OCI-LY7 (cell line): ENCODE measurements around the gene IPO9. TPM values are rescaled to one million over a fixed set of nuclear protein-coding genes. Genes with fewer than 3 reads are reported as not detected.

Experiments
- Bru-seq: library from RNA; stranded (reverse); fragments of 400-500 nt; gene quantifications from one replicate; lab custom pipeline; 2021; lab: Mats Ljungman, UMichigan
- BruChase-seq, 2 experiments: library from RNA; stranded (reverse); fragments of 400-500 nt; gene quantifications; one replicate each; lab custom pipeline; 2021; lab: Mats Ljungman, UMichigan
- BruUV-seq: library from RNA; stranded (reverse); fragments of 400-500 nt; replicated peaks from 2 replicates; lab custom pipeline; 2021; lab: Mats Ljungman, UMichigan
- CTCF ChIA-PET: fragments of 300-600 bp; sonication (Branson Sonifier 250); formaldehyde crosslinking; loops from one replicate; lab custom pipeline; 2022; ENCODE audit warnings: antibody characterized with exemption; ENCODE audit not compliant: unreplicated experiment; lab: Charles Lee
- POLR2A ChIA-PET: fragments of 300-600 bp; sonication (Branson Sonifier 250); formaldehyde crosslinking; loops from one replicate; lab custom pipeline; 2022; ENCODE audit warnings: antibody characterized with exemption; lab: Charles Lee
- DNase-seq: peaks from one replicate; pipeline ENCODE4 v3.0.0-alpha.2; 2015; ENCODE audit warnings: low spot score
- H2AFZ ChIP-seq: fragments of 200-600 bp; sonication (generic), shearing (Covaris generic); 2 replicates; pipeline ENCODE4 v1.6.1; 2014; ENCODE audit warnings: mild to moderate bottlenecking, antibody characterized with exemption, low read length, moderate library complexity
- H3K27ac ChIP-seq: fragments of 200-600 bp; sonication (generic); 2 replicates; pipeline ENCODE4 v1.5.1; 2014; ENCODE audit warnings: mixed run types, low read depth, mild to moderate bottlenecking, moderate library complexity, low read length, inconsistent platforms; ENCODE audit not compliant: poor library complexity, severe bottlenecking
- H3K36me3 ChIP-seq: fragments of 200-600 bp; sonication (generic); 2 replicates; pipeline ENCODE4 v1.6.1; 2014; ENCODE audit warnings: mild to moderate bottlenecking, antibody characterized with exemption, low read length, moderate library complexity, mixed read lengths; ENCODE audit not compliant: insufficient read depth
- H3K4me1 ChIP-seq: fragments of 200-600 bp; sonication (generic); 2 replicates; pipeline ENCODE4 v1.5.1; 2014; ENCODE audit warnings: mild to moderate bottlenecking, low read length; ENCODE audit not compliant: insufficient read depth, poor library complexity, severe bottlenecking
- H3K4me2 ChIP-seq: fragments of 200-600 bp; sonication (generic); 2 replicates; pipeline ENCODE4 v1.6.1; 2014; ENCODE audit warnings: mild to moderate bottlenecking, low read length
- H3K4me3 ChIP-seq: fragments of 200-600 bp; sonication (generic); 2 replicates; pipeline ENCODE4 v1.5.1; 2014; ENCODE audit warnings: mild to moderate bottlenecking, low read depth, low read length; ENCODE audit not compliant: poor library complexity, severe bottlenecking
- H3K79me2 ChIP-seq: fragments of 200-600 bp; sonication (generic); 2 replicates; pipeline ENCODE4 v1.6.1; 2016; ENCODE audit warnings: low read depth, mild to moderate bottlenecking, low read length, moderate library complexity, mixed read lengths; ENCODE audit not compliant: insufficient read depth
- H3K9me2 ChIP-seq: fragments of 200-600 bp; sonication (generic); 2 replicates; pipeline ENCODE4 v1.6.1; 2016; ENCODE audit warnings: mild to moderate bottlenecking, low read length, mixed read lengths; ENCODE audit not compliant: insufficient read depth
- H3K9me3 ChIP-seq: fragments of 200-600 bp; sonication (generic); 2 replicates; pipeline ENCODE4 v1.6.1; 2014; ENCODE audit warnings: mild to moderate bottlenecking, mixed run types, low read length, mixed read lengths
- H4K20me1 ChIP-seq: fragments of 200-600 bp; sonication (generic); 2 replicates; pipeline ENCODE4 v1.6.1; 2014; ENCODE audit warnings: mild to moderate bottlenecking, antibody characterized with exemption, low read length, moderate library complexity, mixed read lengths; ENCODE audit not compliant: insufficient read depth
- EZH2phosphoT487 ChIP-seq: fragments of 200-600 bp; sonication (generic); IDR thresholded peaks from 2 replicates; pipeline ENCODE4 v1.6.1; 2018; ENCODE audit warnings: low read depth, borderline replicate concordance, mild to moderate bottlenecking, mixed run types, antibody characterized with exemption, low read length, moderate library complexity, mixed read lengths
- intact Hi-C: fragments of 100-400 bp; cut with micrococcal nuclease; formaldehyde crosslinking; loops from one replicate; pipeline ENCODE4 v1.10.0; 2022; ENCODE audit not compliant: unreplicated experiment
- long read RNA-seq: library from polyadenylated mRNA; stranded (forward); transcript quantifications from one replicate; pipeline ENCODE4 v2.0.0, GENCODE V29; 2022
- total RNA-seq, 2 experiments: library from RNA; depleted of rRNA in 1 of 2; stranded (reverse); fragments of >200 nt in 1 of 2; shearing (Covaris generic) in 1 of 2; gene quantifications; 2 replicates each; pipeline ENCODE4 v1.2.3, GENCODE V29; 2014 to 2022
- TF ChIP-seq, protein P1 (sequence below): fragments of 200-600 bp; sonication (generic); conservative IDR thresholded peaks from 2 replicates; pipeline ENCODE4 v1.5.1; 2014; ENCODE audit warnings: mild to moderate bottlenecking, antibody characterized with exemption, low read length, moderate library complexity, mixed read lengths

IPO9 gene
- total RNA-seq (2014; rRNA removed; shearing (Covaris generic)) (47.2 and 53.3 TPM in 2 replicates), total RNA-seq (2022) (67.9 and 72.5 TPM in 2 replicates), Bru-seq, nascent RNA (percentile 90 among the genes with signal in this experiment), BruChase-seq, experiment 1, labeled RNA remaining after a 6-hour chase (percentile 89 among the genes with signal in this experiment), BruChase-seq, experiment 2, labeled RNA remaining after a 2-hour chase (percentile 90 among the genes with signal in this experiment)
- long read RNA-seq, full-length matches to known transcripts = 142 of 240 reads
- long read RNA-seq, partial matches to known transcripts = 25 of 240 reads
- long read RNA-seq, other reads (novel, unspliced or antisense) = 73 of 240 reads

DNA sequence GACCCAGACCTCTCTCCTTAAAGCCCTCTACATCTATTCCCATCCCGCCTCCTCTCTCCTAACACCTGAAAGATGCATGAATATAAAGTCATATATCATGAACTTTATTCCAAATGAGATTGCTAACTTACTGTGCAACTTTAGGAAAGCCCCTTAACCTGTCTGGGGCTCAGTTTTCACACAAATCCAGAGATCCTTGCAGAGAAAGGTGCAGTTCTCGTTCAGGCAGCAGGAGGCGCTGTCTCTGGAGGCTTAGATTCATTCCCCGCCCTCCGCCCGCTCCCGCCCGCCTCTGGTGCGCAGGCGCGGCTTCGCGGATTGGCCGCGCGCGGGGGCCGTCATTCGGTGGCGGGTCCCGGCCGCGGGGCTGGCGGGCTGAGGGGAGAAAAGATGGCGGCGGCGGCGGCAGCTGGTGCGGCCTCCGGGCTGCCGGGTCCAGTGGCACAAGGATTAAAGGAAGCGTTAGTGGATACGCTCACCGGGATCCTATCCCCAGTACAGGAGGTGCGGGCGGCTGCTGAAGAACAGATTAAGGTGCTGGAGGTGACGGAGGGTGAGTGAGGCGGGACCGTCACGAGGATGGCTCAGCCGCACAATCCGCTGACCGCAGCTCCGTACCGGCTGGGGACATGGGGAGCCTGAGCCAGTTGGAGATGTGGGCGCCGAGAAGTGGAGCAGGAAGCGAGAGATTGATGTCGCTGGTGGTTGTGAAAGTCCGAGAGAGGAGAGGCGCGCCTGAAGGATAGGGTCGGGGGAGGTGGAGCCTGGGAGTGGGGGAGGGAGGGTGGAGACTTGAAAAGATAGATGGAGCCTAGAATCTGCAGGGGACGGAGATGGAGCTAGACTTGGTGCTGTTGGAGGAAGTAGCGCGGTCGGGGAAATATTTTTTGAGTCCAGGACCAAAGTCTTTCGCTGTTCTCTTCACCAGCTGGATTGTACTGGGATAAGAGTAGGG is at the start of gene IPO9:
IPO9 (plus strand) TSS at position 338 of the 955 bp plus-strand sequence; CDS start at position 391, 53 bp downstream.
- H3K4me1 ChIP-seq = peaks cover 30% of the 10 kb centered on the region
- ChIA-PET POLR2A (interaction anchor here (0.6 to 1.5 kb wide), 16 partner anchors 8 to 1205 kb away, joined by 3 to 11 read pairs (median 4); no protein-coding TSS in a partner anchor), CTCF (interaction anchor here (0.6 kb wide), 2 partner anchors 14 to 87 kb away, joined by 3 read pairs; no protein-coding TSS in a partner anchor)
- H3K4me3 ChIP-seq = peak within 1 kb of the TSS; percentile 88
- H3K27ac ChIP-seq = peak within 1 kb of the TSS; percentile 77
- H3K4me2 ChIP-seq = peak within 1 kb of the TSS; percentile 91
- H3K79me2 ChIP-seq = peaks cover 50% of the 10 kb centered on the region
- no peaks in the 10 kb centered on the region for H3K9me2 ChIP-seq
- no peaks in the 10 kb centered on the region for H3K9me3 ChIP-seq
- peaks cover 28% of the 10 kb centered on the region for H4K20me1 ChIP-seq
- H3K36me3 ChIP-seq = peaks cover 30% of the 10 kb centered on the region
- peak; percentile 94 for DNase-seq
- intact Hi-C loops = loop anchor here (5.0 kb wide), 1 partner anchor 143 kb away; no protein-coding TSS in a partner anchor
- H2AFZ ChIP-seq = peak within 1 kb of the TSS; percentile 75
- TSS peak; percentile 85 for BruUV-seq
- TF ChIP-seq, protein P1, sequence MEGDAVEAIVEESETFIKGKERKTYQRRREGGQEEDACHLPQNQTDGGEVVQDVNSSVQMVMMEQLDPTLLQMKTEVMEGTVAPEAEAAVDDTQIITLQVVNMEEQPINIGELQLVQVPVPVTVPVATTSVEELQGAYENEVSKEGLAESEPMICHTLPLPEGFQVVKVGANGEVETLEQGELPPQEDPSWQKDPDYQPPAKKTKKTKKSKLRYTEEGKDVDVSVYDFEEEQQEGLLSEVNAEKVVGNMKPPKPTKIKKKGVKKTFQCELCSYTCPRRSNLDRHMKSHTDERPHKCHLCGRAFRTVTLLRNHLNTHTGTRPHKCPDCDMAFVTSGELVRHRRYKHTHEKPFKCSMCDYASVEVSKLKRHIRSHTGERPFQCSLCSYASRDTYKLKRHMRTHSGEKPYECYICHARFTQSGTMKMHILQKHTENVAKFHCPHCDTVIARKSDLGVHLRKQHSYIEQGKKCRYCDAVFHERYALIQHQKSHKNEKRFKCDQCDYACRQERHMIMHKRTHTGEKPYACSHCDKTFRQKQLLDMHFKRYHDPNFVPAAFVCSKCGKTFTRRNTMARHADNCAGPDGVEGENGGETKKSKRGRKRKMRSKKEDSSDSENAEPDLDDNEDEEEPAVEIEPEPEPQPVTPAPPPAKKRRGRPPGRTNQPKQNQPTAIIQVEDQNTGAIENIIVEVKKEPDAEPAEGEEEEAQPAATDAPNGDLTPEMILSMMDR = peak; percentile 93
- TF ChIP-seq EZH2phosphoT487 = no peak

DNA sequence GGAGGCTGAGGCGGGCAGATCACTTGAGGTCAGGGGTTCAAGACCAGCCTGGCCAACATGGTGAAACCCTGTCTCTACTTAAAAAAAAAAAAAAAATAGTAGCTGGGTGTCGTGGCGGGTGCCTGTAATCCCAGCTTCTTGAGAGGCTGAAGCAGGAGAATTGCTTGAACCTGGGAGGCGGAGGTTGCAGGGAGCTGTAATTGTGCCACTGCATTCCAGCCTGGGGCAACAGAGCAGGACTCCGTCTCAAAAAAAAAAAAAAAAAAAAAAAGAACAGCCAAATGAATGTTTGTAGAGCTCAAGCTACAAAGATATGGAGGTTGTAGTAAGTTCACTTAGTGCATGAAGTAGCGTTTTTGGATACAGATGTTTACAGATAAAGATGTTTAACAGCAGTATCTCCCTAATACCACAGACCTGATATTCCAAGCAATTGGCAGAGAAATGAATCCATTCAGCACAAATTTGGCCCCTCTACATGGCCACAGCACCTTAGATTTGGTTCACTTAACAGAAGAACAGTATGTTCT is 49.5 kb upstream of the IPO9 start:
- no peaks in the 10 kb centered on the region for H3K4me1 ChIP-seq
- no peaks in the 10 kb centered on the region for H3K79me2 ChIP-seq
- no peak for TF ChIP-seq EZH2phosphoT487
- TF ChIP-seq, protein P1 = no peak
- H3K9me3 ChIP-seq = no peaks in the 10 kb centered on the region
- no peak overlapping the region for H3K4me2 ChIP-seq
- peaks cover 23% of the 10 kb centered on the region; the same call in 1 of the 2 replicates for H3K36me3 ChIP-seq
- no peaks in the 10 kb centered on the region for H4K20me1 ChIP-seq
- BruUV-seq = no TSS peak
- CTCF ChIA-PET = no interaction called here
- no peaks in the 10 kb centered on the region for H3K9me2 ChIP-seq
- no peak overlapping the region for H2AFZ ChIP-seq
- no peak overlapping the region for H3K27ac ChIP-seq
- intact Hi-C loops = no loop called here
- POLR2A ChIA-PET = interaction anchor here (0.6 to 1.9 kb wide), 3 partner anchors 10 to 56 kb away, joined by 3 to 8 read pairs (median 3); no protein-coding TSS in a partner anchor
- no peak for DNase-seq
- H3K4me3 ChIP-seq = no peak overlapping the region
